ENCODE results near the gene DENND11. TPM values are rescaled to one million over a fixed set of nuclear protein-coding genes. Genes with fewer than 3 reads are reported as not detected.

DENND11 gene
- 4.6 to 6.0 TPM (median 5.6 TPM) in 5 replicates for total RNA-seq (2022; extraction: Qiagen RNA extraction)

GRCh38 chr7:141702047-141702567 is at the start of gene DENND11:
DENND11 (minus strand) TSS chr7:141702166; CDS start chr7:141702153, 13 bp downstream.

GRCh38 chr7:141737836-141738591 is 36.0 kb upstream of the DENND11 start, which contains the start of gene SSBP1:
SSBP1 (plus strand) TSS chr7:141738358; CDS start chr7:141739167, 809 bp downstream.

GRCh38 chr7:141708351-141708750 is 6.4 kb upstream of the DENND11 start, which contains the start of gene WEE2:
WEE2 (plus strand) TSS chr7:141708353; CDS start chr7:141708759, 406 bp downstream.

Other genes with a start within 250 kb of the DENND11 start
- gene AGK, start 150.8 kb downstream of the DENND11 start, total RNA-seq (2022; extraction: Qiagen RNA extraction): 26.4 to 34.7 TPM (median 28.3 TPM) in 5 replicates
- not detected in 5 replicates for gene WEE2, start 6.2 kb upstream of the DENND11 start, total RNA-seq (2022; extraction: Qiagen RNA extraction)
- 272 to 326 TPM (median 276 TPM) in 5 replicates for gene SSBP1, start 36.2 kb upstream of the DENND11 start, total RNA-seq (2022; extraction: Qiagen RNA extraction)
- gene TAS2R3, start 61.9 kb upstream of the DENND11 start, total RNA-seq (2022; extraction: Qiagen RNA extraction): not detected in 5 replicates
- gene TAS2R4, start 74.5 kb upstream of the DENND11 start, total RNA-seq (2022; extraction: Qiagen RNA extraction): 0.05 to 0.17 TPM (median 0.11 TPM) in 5 replicates
- 0.28 to 0.44 TPM (median 0.36 TPM) in 5 replicates for gene TAS2R5, start 88.1 kb upstream of the DENND11 start, total RNA-seq (2022; extraction: Qiagen RNA extraction)
- gene PRSS37, start 139.3 kb upstream of the DENND11 start, total RNA-seq (2022; extraction: Qiagen RNA extraction): not detected in 5 replicates
- gene OR9A4, start 214.2 kb upstream of the DENND11 start, total RNA-seq (2022; extraction: Qiagen RNA extraction): not detected in 5 replicates
- not detected in 5 replicates for gene CLEC5A, start 244.8 kb upstream of the DENND11 start, total RNA-seq (2022; extraction: Qiagen RNA extraction)

Data from A549 treated with AZD2906 at 1 μM for 4 hours (cell line).